PC-3 (cell line): ENCODE data around the gene KRTAP10-2.

Source experiments
- CTCF ChIP-seq: fragments of 300-600 bp; sonication (generic); conservative IDR thresholded peaks from 2 replicates; pipeline ENCODE4 v1.5.1; 2017; ENCODE audit warnings: antibody characterized with exemption, low read depth, mild to moderate bottlenecking, low read length
- EZH2 ChIP-seq: fragments of 300-600 bp; sonication (generic); IDR thresholded peaks from one replicate; pipeline ENCODE4 v1.6.1; 2017; ENCODE audit warnings: antibody characterized with exemption, mild to moderate bottlenecking, low read length; ENCODE audit not compliant: unreplicated experiment
- EZH2phosphoT487 ChIP-seq: fragments of 300-600 bp; sonication (generic); IDR thresholded peaks from 2 replicates; pipeline ENCODE4 v1.6.1; 2018; ENCODE audit warnings: mild to moderate bottlenecking, antibody characterized with exemption, low read length, borderline replicate concordance

- TF ChIP-seq CTCF: no peak
- TF ChIP-seq EZH2: no peak
- TF ChIP-seq EZH2phosphoT487: no peak
Observed at GRCh38 chr21:44526096-44526997, 25.0 kb downstream of the KRTAP10-2 start.
